GM19372 (cell line): ENCODE data around the gene SIRT2.
"Not testable (repeated sequence)": the region's sequence is repeated elsewhere in the genome, so short reads cannot be mapped to it uniquely, and the experiment has no call there.

Source experiments
- ATAC-seq: cut with Tn5 transposase; IDR thresholded peaks from one replicate; pipeline ENCODE4 v1.9.1; 2021; ENCODE audit warnings: mild to moderate bottlenecking, low read depth, moderate library complexity; ENCODE audit not compliant: unreplicated experiment

SIRT2 gene

DNA sequence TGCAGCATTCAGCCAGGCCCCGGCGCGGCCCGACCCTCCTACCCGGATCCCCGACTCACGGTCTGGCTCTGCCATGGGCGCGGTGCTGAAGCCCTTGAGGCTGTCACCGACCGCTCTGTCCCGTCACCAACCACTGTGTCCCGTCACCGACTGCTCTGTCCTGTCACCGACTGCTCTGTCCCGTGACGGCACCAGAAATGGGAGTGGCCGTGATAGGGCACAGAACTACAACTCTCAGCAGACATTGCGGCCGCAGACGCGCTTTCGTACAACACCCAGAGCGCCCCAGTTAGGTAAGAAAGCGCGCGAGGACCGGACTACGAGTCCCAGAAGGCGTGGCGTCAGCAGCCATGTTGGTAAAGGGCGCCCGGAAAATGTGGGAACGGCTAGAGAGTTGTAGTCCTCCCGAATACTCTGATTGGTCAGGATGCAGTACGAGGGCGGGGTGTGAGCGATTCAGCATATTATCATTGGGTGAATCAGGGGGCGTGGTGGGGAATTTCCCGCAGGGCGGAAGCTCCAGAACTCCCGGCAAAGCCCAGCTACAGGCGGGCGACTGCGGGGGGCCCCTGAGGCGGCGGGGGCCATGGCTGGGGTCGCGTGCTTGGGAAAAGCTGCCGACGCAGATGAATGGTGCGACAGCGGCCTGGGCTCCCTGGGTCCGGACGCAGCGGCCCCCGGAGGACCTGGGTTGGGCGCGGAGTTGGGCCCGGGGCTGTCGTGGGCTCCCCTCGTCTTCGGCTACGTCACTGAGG is at the start of gene SIRT2, which contains the start of gene NFKBIB:
Gene SIRT2, minus strand, starts transcription at position 172 of the 755 bp plus-strand sequence. Its CDS starts 97 bp downstream, at position 75.
Gene NFKBIB, plus strand, starts transcription at position 523 of the 755 bp plus-strand sequence. Its CDS starts 64 bp downstream, at position 587.
- peak; percentile 88 for ATAC-seq

DNA sequence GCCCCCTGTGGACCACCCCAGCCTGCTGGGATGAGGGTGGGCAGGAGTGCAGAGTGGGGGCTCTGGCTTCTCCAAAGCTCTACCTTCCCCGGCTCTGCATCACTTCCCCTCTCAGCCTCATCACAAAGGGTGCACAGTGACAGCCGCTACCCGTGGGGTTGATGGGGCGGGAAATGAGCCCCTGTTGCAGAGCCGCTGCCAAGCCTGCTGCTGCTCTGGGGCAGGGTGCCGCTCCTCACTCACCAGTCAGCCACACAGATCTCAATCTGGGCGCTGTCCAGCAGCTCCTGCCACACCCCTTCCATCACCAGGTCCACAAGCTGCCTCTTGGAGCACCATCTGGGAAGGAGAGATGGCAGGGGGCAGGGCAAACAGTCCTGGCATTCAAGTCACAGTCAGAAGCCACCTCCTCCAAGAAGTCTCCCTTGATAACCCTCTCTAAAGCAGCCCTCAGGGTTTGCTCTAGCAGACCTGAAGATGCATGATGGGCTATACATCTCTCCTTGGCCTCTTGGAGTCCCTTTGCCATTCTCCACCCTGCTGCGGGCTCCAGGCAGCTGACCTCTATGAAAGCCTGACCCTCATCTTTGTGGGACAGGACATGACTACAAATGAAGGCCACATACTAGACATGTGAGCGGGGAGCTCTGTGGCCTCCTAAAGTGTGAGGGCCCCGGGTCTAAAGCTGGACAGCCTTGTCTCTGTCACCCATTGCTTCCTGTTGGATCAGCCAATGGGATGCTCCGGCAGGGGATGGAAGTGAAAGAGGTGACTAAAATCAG is 47.0 kb upstream of the SIRT2 start:
- ATAC-seq = no peak

DNA sequence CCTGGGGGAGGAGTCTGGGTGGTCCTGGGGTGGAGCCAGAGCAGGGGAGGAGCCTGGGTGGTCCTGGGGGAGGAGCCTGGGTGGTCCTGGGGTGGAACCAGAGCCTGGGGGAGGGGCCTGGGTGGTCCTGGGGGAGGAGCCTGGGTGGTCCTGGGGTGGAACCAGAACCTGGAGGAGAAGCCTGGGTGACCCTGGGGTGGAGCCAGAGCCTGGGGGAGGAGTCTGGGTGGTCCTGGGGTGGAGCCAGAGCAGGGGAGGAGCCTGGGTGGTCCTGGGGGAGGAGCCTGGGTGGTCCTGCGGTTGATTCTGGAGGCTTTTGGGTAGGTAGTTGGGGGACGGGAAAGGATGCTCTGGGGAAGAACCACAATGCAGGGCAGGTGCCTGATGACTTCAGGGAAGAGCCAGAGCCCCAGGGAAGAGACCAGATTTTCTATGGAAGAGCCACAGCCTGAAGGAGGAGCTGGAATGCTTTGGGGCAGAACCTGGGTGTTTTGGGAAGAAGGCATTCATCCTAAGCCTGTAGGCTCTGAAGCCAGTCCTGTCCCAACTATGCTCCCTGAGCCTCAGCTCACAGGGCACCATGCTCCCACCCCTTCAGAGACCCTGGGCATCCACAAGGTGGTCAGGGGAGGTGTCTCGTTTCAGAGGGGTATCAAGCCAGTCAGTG is 46.3 kb upstream of the SIRT2 start:
- ATAC-seq = no peak

- ATAC-seq = no peak
Measured at GRCh38 chr19:38944981-38945506, 45.6 kb upstream of the SIRT2 start.

DNA sequence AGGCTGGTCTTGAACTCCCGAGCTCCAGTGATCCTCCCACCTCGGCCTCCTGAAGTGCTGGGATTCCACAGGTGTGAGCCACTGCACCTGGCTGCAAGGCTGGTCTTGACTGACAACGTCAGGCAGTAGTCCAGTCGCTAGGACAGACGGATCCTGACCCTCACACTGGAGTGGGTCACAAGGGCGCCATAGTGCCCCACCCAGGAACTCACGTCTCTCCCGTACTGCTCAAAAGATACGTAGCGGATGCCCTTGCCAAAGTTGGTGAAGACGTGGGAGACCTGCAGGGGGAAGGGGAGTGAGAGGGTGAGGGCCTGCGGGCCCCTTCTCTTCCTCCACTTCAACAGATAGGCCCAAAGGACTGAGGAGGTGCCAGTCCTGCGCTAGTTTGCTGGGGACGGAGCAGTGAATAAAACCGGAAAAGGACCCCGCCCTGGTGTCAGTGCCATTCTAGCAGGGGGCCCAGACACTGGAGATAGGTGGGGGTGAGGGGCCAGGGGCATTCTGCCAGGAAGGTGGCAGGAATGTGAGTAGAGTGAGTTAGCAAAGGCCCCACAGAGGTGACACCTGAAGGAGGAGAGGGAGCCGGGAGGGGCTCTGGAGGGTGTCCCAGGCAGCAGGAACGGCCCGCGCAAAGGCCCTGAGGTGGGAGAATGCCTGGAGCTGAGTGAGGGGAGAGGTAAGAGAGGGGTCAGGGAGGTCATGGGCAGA is 43.2 kb upstream of the SIRT2 start:
- ATAC-seq = no peak

GRCh38 chr19:38941979-38942378 is 42.6 kb upstream of the SIRT2 start:
- no peak for ATAC-seq

- ATAC-seq = not testable (repeated sequence)
Measured at GRCh38 chr19:38941466-38941865, 42.0 kb upstream of the SIRT2 start.

DNA sequence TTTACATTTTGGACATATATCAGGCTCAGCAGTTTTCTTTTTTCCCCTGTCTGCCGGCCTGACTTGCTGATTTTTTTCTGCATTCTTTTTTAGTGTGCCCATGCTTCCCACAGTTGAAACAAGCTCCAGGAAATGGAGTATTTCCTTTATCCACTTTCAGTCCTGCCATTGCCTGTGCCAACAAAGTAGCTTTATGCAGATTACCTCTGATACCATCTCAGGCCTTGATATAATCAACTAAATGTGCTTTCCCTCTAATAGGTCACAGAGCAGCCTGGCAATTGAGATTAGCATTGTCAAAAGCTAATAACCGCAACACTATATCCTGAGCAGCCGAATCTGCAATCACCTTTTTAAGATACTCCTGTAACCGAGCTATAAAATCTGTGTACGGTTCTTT is 40.5 kb upstream of the SIRT2 start:
- ATAC-seq = no peak

- ATAC-seq = no peak
Measured at GRCh38 chr19:38933544-38933943, 34.1 kb upstream of the SIRT2 start.

DNA sequence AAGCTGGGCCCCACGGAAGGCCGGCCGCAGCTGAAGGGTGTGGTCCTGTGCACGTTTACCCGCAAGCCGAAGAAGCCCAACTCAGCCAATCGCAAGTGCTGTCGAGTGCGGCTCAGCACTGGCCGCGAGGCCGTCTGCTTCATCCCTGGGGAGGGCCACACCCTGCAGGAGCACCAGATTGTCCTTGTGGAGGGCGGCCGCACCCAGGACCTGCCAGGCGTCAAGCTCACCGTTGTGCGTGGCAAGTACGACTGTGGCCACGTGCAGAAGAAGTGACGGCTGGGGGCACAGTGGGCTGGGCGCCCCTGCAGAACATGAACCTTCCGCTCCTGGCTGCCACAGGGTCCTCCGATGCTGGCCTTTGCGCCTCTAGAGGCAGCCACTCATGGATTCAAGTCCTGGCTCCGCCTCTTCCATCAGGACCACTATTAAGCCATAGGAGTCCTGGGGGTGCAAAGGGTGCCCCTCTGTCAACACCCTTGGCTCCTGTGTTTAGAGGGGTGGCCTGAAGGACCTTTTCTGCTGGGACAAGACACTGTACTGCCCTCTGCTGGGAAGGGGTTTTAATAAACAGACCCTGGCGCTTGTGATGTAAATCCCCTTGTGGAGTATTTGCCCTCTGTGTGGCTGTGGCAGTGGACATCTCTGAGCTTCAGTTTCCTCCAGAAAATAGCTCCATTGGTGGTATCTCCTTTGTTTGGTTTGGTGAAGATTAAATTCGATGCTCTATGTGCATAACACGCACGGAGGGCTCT is 33.2 kb upstream of the SIRT2 start:
- no peak for ATAC-seq

GRCh38 chr19:38931521-38931793 is 32.0 kb upstream of the SIRT2 start:
- no peak for ATAC-seq

DNA sequence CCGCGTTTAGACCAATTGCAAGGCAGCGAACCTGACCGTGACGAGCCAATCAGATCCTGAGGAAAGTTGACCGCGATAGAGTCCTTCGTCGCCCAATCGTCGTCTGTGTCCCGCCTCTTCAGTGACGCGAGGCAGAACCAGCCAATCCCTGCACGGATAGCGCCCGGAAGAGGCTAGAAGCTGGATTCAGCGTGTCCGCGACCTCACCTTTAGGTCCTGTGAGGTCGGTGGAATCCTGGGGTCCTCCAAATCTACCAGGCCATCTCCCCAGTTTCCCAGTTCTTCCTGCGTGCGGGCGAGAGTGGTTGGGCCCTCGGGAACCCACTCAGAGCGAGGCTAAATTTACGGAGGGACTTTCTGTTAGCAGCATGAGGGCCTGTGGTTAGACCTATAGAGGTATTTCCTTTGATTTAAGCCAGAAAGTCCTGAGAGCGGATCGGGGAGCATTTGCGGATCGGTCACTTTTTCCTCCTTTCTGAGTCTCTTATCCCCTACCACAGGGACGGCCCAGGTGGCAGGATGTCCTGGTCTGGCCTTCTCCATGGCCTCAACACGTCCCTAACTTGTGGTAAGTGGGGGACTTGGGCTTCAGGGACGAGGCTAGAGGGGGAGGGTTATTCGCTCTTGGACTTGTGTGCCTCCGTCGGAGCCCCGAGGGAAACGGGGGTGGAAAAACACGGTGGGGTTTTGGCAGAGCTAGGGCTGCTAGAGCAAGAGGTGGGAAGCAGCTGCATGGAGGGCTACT is 31.5 kb upstream of the SIRT2 start, which contains the start of gene MRPS12:
Gene MRPS12, plus strand, starts transcription at position 169 of the 745 bp plus-strand sequence. Its CDS starts 351 bp downstream, at position 520.
- ATAC-seq = peak; percentile 92

GRCh38 chr19:38929929-38930775 is 30.7 kb upstream of the SIRT2 start, which contains the start of gene SARS2:
Gene SARS2 (minus strand): TSS chr19:38930763. CDS start chr19:38930736, 27 bp downstream.
- peak; percentile 68 for ATAC-seq

DNA sequence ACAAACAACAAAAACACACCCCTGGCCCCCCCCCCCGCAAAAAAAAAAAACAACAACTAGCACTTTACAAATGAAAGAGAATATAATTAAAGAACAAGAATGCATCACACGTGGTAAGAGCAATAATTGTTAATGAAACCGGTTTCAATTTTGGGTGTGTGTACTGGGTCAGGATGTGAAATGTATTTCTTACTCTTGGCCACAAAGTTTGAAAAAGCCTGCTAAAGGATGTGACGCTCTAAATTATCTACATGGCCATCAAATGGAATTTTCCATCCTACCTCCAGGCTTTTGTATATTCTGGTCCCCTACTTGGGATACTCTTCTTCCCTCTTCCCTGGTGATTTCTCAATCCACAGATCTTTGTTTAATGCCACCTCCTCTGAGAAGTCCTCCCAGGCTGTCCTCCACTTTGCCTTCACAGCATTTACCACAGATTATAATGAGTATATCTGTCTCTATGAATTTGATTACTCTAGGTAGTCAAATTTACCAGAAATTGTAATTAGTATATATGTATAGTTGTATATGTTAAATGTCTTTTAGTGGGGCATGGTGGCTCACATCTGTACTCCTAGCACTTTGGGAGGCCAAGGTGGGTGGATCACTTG is 29.1 kb upstream of the SIRT2 start:
- no peak for ATAC-seq

GRCh38 chr19:38924388-38924787 is 25.0 kb upstream of the SIRT2 start:
- no peak for ATAC-seq

- no peak for ATAC-seq
Measured at GRCh38 chr19:38922482-38922881, 23.1 kb upstream of the SIRT2 start.

GRCh38 chr19:38921420-38922274 is 22.2 kb upstream of the SIRT2 start:
- no peak for ATAC-seq
